OCI-M2 (cell line): ENCODE data around the gene PAH.

ENCODE experiments used
- DNase-seq: peaks from one replicate; lab custom pipeline; 2025; ENCODE audit not compliant: unreplicated experiment; lab: John Stamatoyannopoulos, UW

PAH gene

GRCh38 chr12:102950950-102951619, 34.0 kb upstream of the PAH start:
- no peak for DNase-seq

- DNase-seq, result no peak
Observed at GRCh38 chr12:102950107-102950949, 33.3 kb upstream of the PAH start.

- no peak for DNase-seq
Observed at GRCh38 chr12:102948941-102949352, 31.9 kb upstream of the PAH start.

- no peak for DNase-seq
Observed at GRCh38 chr12:102946042-102946441, 29.0 kb upstream of the PAH start.

GRCh38 chr12:102939670-102940222, 22.7 kb upstream of the PAH start:
- DNase-seq, result no peak

- no peak for DNase-seq
Observed at GRCh38 chr12:102939059-102939458, 22.0 kb upstream of the PAH start.

GRCh38 chr12:102933168-102933567, 16.1 kb upstream of the PAH start:
- no peak for DNase-seq

GRCh38 chr12:102927220-102927619, 10.2 kb upstream of the PAH start:
- DNase-seq, result no peak

GRCh38 chr12:102921240-102921639, 4.2 kb upstream of the PAH start:
- no peak for DNase-seq

GRCh38 chr12:102920271-102920670, 3.2 kb upstream of the PAH start:
- no peak for DNase-seq

GRCh38 chr12:102918840-102919239, 1.8 kb upstream of the PAH start:
- DNase-seq, result no peak

GRCh38 chr12:102916252-102917025, 605 bp downstream of the PAH start:
- no peak for DNase-seq

- no peak for DNase-seq
Observed at GRCh38 chr12:102913453-102914226, 3.4 kb downstream of the PAH start.

GRCh38 chr12:102912258-102912657, 4.8 kb downstream of the PAH start:
- no peak for DNase-seq

GRCh38 chr12:102911320-102911719, 5.7 kb downstream of the PAH start:
- DNase-seq, result no peak

- DNase-seq, result no peak
Observed at GRCh38 chr12:102910792-102911191, 6.3 kb downstream of the PAH start.

GRCh38 chr12:102910137-102910536, 6.9 kb downstream of the PAH start:
- no peak for DNase-seq

GRCh38 chr12:102907918-102908317, 9.1 kb downstream of the PAH start:
- DNase-seq, result no peak

- no peak for DNase-seq
Observed at GRCh38 chr12:102905229-102905628, 11.8 kb downstream of the PAH start.

- no peak for DNase-seq
Observed at GRCh38 chr12:102903337-102904007, 13.6 kb downstream of the PAH start.
